Measurements from ENCODE around the gene NCBP1. TPM values are rescaled to one million over a fixed set of nuclear protein-coding genes. Genes with fewer than 3 reads are reported as not detected.

The NCBP1 gene
- total RNA-seq, 1 experiment from 2014 or later = 33.3 TPM

GRCh38 chr9:97710356-97711222 lies 77.0 kb downstream of the NCBP1 start:
- DNase-seq (ENCODE audit: extremely low read depth, low read depth) = peak; percentile 65

DNA sequence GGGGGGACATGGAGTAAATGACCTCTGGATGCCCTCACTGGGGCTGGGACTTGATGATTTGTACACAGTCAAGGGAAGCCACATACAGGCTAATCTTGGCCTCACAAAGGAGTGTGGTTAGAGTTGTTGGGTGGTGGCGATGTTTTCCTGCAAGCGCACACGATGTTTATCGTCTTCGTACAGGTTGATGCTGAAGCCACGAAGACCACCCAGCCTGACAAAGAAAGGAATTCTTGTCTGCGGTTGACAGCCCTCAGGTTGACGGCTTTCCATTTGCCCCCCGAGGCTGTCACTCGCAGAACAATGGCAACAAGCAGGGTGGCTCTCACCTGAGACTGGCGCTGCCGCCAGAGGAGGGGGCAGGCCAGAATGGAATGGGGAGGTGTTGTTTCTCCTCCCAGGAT lies 77.6 kb downstream of the NCBP1 start:
- DNase-seq (ENCODE audit: extremely low read depth, low read depth) = no peak

- DNase-seq (ENCODE audit: extremely low read depth, low read depth) = no peak
Measured at GRCh38 chr9:97714435-97714834, 80.8 kb downstream of the NCBP1 start.

DNA sequence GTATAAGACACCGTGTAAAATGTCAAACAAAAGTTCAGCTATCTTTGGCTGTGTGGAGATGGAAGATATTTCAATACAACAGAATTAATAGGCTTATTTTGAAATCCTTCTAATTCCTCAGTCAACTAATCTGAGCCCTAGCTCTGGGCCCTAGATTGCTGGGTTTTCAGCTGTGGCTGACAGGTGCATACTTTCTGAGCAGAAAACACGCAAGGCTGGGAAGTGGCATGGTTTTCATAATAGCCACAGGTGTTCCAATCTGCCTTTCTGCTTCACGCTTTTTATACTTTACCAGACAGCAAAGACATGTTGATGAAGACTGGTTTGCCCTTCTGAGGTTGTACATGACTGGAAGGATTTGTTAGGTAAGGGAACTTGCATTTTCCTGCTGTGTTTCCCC lies 84.2 kb downstream of the NCBP1 start:
- DNase-seq (ENCODE audit: extremely low read depth, low read depth) = no peak

GRCh38 chr9:97721396-97721795 lies 87.8 kb downstream of the NCBP1 start:
- no peak for DNase-seq (ENCODE audit: extremely low read depth, low read depth)

DNA sequence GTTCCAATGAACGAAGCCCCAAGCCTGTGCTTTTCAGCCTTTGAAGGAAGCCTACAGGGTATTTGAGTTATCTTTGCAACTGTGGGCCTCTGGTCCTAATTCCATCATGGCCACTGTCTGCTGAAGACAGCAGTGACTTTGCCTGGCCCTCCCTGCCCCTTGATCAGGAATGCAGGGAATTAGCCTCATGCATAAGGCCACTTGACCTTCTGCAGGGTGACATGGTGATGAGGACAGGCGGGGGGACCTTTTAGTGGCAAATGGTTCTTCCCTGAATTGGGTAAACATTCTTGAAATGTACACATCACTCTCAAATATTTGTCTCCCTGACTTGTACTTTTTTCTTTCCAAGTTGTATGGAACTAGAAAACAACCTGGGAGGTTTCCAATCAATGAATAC lies 88.7 kb downstream of the NCBP1 start:
- no peak for DNase-seq (ENCODE audit: extremely low read depth, low read depth)

Other genes starting within 250 kb of the NCBP1 start
- 7.5 and 8.4 TPM in 2 replicates for gene TDRD7, start 221.7 kb upstream of the NCBP1 start, total RNA-seq (2014; rRNA removed; shearing (Covaris generic))
- gene TMOD1, start 132.2 kb upstream of the NCBP1 start, total RNA-seq (2014; rRNA removed; shearing (Covaris generic)) = 1.9 and 2.2 TPM in 2 replicates
- 24.2 and 25.0 TPM in 2 replicates for gene TSTD2, start 453 bp upstream of the NCBP1 start, total RNA-seq (2014; rRNA removed; shearing (Covaris generic))
- gene XPA, start 63.5 kb downstream of the NCBP1 start, total RNA-seq (2014; rRNA removed; shearing (Covaris generic)) = 10.4 and 12.4 TPM in 2 replicates
- gene FOXE1, start 219.4 kb downstream of the NCBP1 start, total RNA-seq (2014; rRNA removed; shearing (Covaris generic)) = 0.05 and 0.26 TPM in 2 replicates

All from NCI-H460 (cell line).